Osteocyte (in vitro differentiated cells): ENCODE measurements around the gene BRAF. TPM values are rescaled to one million over a fixed set of nuclear protein-coding genes. Genes with fewer than 3 reads are reported as not detected.
"Not testable (repeated sequence)": the region's sequence is repeated elsewhere in the genome, so short reads cannot be mapped to it uniquely, and the experiment has no call there.

ENCODE experiments used
- DNase-seq: peaks from one replicate; pipeline ENCODE4 v3.0.0; 2021; ENCODE audit warnings: mixed read lengths; ENCODE audit not compliant: unreplicated experiment; ENCODE audit errors: extremely low spot score
- H3K27ac Mint-ChIP-seq: one replicate; pipeline ENCODE4 v1.8.0; 2021; ENCODE audit warnings: mild to moderate bottlenecking, mixed read lengths; ENCODE audit not compliant: unreplicated experiment
- H3K27me3 Mint-ChIP-seq: one replicate; pipeline ENCODE4 v1.8.0; 2021; ENCODE audit warnings: mixed read lengths; ENCODE audit not compliant: unreplicated experiment
- H3K36me3 Mint-ChIP-seq: one replicate; pipeline ENCODE4 v1.8.0; 2021; ENCODE audit warnings: mixed read lengths; ENCODE audit not compliant: unreplicated experiment
- H3K4me1 Mint-ChIP-seq: one replicate; pipeline ENCODE4 v1.8.0; 2021; ENCODE audit warnings: mixed read lengths; ENCODE audit not compliant: unreplicated experiment
- H3K4me3 Mint-ChIP-seq: one replicate; pipeline ENCODE4 v1.8.0; 2021; ENCODE audit warnings: mild to moderate bottlenecking, moderate library complexity, mixed read lengths; ENCODE audit not compliant: unreplicated experiment
- H3K9me3 Mint-ChIP-seq: one replicate; pipeline ENCODE4 v1.8.0; 2021; ENCODE audit warnings: mixed read lengths; ENCODE audit not compliant: unreplicated experiment
- CTCF ChIP-seq: fragments of 200-600 bp; sonication (generic); IDR thresholded peaks from 2 replicates; pipeline ENCODE4 v1.5.0; 2021; ENCODE audit warnings: antibody characterized with exemption, mild to moderate bottlenecking, moderate library complexity
- total RNA-seq: library from RNA; stranded (reverse); gene quantifications from 2 replicates; pipeline ENCODE4 v1.2.1, GENCODE V29; 2021

Gene BRAF
- total RNA-seq, 1 donor from 2014 or later: 25.8 TPM

- Mint-ChIP-seq H3K4me3 (no peak overlapping the region), H3K9me3 (no peaks in the 10 kb centered on the region), H3K27ac (no peak overlapping the region), H3K27me3 (no peaks in the 10 kb centered on the region), H3K4me1 (peaks cover 24% of the 10 kb centered on the region), H3K36me3 (peaks cover 11% of the 10 kb centered on the region)
- peak; percentile 51 for DNase-seq
- no peak for TF ChIP-seq CTCF
Measured at GRCh38 chr7:140695381-140695780, 229.3 kb downstream of the BRAF start.

GRCh38 chr7:140694592-140694991, 230.1 kb downstream of the BRAF start:
- peaks cover 11% of the 10 kb centered on the region for H3K36me3 Mint-ChIP-seq
- H3K4me3 Mint-ChIP-seq: no peak overlapping the region
- H3K27ac Mint-ChIP-seq: no peak overlapping the region
- peaks cover 23% of the 10 kb centered on the region for H3K4me1 Mint-ChIP-seq
- peak; percentile 65 for DNase-seq
- no peak for TF ChIP-seq CTCF
- H3K27me3 Mint-ChIP-seq: no peaks in the 10 kb centered on the region
- H3K9me3 Mint-ChIP-seq: no peaks in the 10 kb centered on the region

GRCh38 chr7:140693849-140694248, 230.9 kb downstream of the BRAF start:
- H3K4me3 Mint-ChIP-seq, H3K27ac Mint-ChIP-seq, H3K9me3 Mint-ChIP-seq, H3K27me3 Mint-ChIP-seq: not testable (repeated sequence)
- peaks cover 20% of the 10 kb centered on the region for H3K4me1 Mint-ChIP-seq
- peak; percentile 49 for DNase-seq
- peaks cover 14% of the 10 kb centered on the region for H3K36me3 Mint-ChIP-seq

DNA sequence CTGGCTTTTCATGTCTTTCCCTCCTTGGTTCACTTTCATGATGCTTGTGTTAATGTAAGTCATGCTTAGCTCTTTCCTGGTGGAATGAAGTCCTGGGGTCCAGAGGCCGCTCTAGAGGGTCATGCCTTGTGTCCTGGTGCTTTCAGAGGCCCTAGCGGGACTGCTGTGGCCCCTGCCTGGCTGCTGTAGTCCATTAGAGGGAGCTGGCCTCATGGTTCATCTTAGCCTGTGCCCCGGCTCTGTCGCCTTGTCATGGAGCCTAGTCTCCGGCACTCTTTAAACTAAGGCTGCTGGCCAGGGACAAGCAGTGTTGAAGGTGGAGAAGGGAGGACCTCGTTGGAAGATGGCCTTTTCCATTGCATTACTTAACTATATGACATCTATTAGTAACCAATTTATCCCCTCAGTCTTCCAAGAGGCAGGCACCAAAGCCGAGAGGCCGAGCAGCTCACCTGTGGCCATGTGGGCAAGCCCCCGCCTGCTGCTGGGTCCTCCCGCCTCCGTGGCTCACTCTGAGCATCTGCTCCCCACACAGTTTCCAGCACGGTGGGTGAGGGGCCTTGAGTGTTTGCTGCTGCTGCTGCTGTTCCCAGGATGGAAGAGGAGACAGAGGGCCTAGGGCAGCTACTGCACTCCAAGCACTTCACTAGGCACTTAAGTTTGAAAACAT, 233.2 kb downstream of the BRAF start:
- Mint-ChIP-seq H3K9me3 (no peaks in the 10 kb centered on the region), H3K27me3 (no peaks in the 10 kb centered on the region), H3K27ac (no peak overlapping the region), H3K4me1 (peaks cover 8% of the 10 kb centered on the region), H3K36me3 (peaks cover 18% of the 10 kb centered on the region), H3K4me3 (no peak overlapping the region)
- TF ChIP-seq CTCF: no peak
- DNase-seq: peak; percentile 73

GRCh38 chr7:140689199-140690152, 235.3 kb downstream of the BRAF start:
- Mint-ChIP-seq H3K4me1 (no peaks in the 10 kb centered on the region), H3K4me3 (no peak overlapping the region), H3K27me3 (no peaks in the 10 kb centered on the region), H3K36me3 (peaks cover 22% of the 10 kb centered on the region), H3K27ac (no peak overlapping the region), H3K9me3 (no peaks in the 10 kb centered on the region)
- TF ChIP-seq CTCF: no peak
- peak; percentile 75 for DNase-seq
